GM06990 (cell line): ENCODE results near the gene SBK1.

Experiments
- DNase-seq: peaks from one replicate; pipeline ENCODE4 v3.0.0-alpha.2; 2011; ENCODE audit not compliant: insufficient read length; ENCODE audit errors: extremely low read depth
- H3K27me3 ChIP-seq: replicated peaks from 2 replicates; pipeline ENCODE4 v1.6.0; 2011; ENCODE audit warnings: low read length; ENCODE audit not compliant: control insufficient read depth, insufficient read depth
- H3K36me3 ChIP-seq: 2 replicates; pipeline ENCODE4 v1.5.1; 2011; ENCODE audit warnings: low read length; ENCODE audit not compliant: control insufficient read depth, insufficient read depth
- H3K4me3 ChIP-seq: replicated peaks from 2 replicates; pipeline ENCODE4 v1.5.1; 2011; ENCODE audit warnings: low read depth, mild to moderate bottlenecking, control low read depth, low read length
- TF ChIP-seq, protein P1 (sequence below): IDR thresholded peaks from 2 replicates; pipeline ENCODE4 v1.5.1; 2011; ENCODE audit warnings: low read length, control low read depth, mild to moderate bottlenecking, inconsistent platforms; ENCODE audit not compliant: insufficient read depth, poor library complexity, severe bottlenecking

Gene SBK1

DNA sequence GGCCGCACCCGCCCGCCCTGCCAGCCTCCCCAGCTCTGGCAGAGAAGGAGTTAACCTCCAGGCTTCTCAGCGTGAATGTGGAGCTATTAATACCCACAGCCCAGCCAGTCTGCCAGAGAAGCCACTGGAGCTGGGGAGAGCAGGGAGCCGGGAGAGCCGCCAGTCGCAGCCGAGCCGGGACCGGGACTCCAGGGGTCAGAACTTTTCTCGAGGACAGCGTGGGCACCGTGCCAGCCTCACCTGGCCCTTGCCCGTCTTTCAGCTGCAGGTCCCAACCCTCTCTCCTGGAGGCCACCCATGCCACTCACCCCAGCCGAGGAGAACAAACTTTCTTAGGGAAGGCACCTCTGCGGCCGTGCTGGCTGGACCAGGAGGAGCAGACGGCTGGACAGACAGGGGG lies 33.8 kb upstream of the SBK1 start:
- DNase-seq, result no peak
- H3K27me3 ChIP-seq, result peaks cover 4% of the 10 kb centered on the region

DNA sequence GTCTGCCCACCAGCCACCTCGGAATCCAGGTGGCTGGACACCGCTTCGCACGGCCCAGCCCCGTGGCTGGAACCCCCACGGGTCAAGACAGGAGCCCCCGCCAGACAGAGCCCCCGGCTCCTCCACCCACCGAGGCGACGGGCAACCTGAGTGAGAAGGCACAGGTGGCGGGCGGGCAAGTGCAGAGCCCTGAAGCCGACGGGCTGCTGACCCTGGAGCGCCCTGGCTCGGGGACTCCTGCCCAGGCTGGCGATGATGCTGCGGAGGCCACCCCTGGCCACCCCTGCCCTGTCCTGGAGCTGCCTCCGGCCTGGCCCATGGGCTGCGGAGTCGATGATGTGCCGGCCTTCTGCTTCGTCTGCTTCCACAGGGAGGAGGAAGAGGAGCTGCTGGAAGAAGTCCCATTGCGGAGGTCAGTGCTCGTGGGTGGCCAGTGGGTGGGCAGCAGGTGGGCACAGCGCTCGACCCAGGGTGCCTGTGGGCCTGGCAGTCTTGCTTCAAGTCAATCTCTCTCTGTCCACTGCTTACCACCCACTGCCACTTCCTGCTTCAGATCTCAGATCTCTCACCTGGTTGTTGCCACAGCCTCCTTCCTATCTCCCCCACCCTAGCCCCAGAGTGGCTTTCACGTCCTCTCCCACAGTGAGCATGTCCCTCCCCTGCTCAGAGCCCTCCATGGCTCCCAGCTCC lies 33.1 kb upstream of the SBK1 start:
- Histone ChIP-seq H3K36me3 (no peaks in the 10 kb centered on the region), H3K27me3 (peaks cover 4% of the 10 kb centered on the region), H3K4me3 (no peak overlapping the region)
- DNase-seq, result no peak
- TF ChIP-seq, protein P1, sequence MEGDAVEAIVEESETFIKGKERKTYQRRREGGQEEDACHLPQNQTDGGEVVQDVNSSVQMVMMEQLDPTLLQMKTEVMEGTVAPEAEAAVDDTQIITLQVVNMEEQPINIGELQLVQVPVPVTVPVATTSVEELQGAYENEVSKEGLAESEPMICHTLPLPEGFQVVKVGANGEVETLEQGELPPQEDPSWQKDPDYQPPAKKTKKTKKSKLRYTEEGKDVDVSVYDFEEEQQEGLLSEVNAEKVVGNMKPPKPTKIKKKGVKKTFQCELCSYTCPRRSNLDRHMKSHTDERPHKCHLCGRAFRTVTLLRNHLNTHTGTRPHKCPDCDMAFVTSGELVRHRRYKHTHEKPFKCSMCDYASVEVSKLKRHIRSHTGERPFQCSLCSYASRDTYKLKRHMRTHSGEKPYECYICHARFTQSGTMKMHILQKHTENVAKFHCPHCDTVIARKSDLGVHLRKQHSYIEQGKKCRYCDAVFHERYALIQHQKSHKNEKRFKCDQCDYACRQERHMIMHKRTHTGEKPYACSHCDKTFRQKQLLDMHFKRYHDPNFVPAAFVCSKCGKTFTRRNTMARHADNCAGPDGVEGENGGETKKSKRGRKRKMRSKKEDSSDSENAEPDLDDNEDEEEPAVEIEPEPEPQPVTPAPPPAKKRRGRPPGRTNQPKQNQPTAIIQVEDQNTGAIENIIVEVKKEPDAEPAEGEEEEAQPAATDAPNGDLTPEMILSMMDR, result no peak

More for the DNA sequence above, 33.8 kb upstream of the SBK1 start:
- H3K4me3 ChIP-seq, result no peak overlapping the region
- TF ChIP-seq, protein P1, result no peak
- no peaks in the 10 kb centered on the region for H3K36me3 ChIP-seq

DNA sequence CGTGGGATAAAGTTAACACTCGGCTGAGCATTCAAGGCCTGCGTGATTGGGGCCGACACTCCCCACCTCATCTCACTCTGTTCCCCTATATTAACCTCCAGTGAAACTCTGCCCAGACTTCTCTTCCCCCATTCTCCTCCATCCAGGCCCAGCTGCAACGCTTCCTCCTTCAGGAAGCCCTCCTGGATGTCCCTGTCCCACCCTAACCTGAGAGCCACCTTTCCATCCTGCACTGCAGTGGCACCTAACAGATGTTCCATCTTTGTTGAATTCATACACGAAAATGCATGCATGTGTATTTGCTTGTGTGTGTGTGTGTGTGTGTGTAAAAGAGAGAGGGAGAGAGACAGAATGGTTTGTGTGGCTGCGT lies 32.6 kb upstream of the SBK1 start:
- TF ChIP-seq, protein P1, result no peak
- no peak for DNase-seq
- no peak overlapping the region for H3K4me3 ChIP-seq
- no peaks in the 10 kb centered on the region for H3K36me3 ChIP-seq
- peaks cover 4% of the 10 kb centered on the region for H3K27me3 ChIP-seq

DNA sequence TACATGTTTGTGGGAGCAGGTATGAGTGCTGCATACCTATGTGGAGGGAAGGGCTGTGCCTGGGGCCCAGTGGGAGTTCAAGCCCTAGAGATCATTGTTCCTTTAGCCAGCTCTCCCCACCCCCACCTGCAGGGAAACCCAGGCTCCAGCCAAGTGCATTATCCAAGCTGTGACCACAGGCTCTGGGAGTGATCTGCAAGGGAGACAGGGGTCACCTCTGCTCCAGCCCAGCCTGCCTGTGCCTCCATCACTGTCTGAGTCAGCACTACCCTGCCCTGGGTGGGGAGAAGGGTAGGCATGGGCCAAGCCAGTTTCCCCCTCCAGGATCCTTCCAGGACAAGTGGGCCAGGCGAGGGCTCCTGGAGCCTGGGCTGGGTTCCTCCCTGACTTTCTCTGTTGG lies 32.1 kb upstream of the SBK1 start:
- H3K36me3 ChIP-seq, result no peaks in the 10 kb centered on the region
- peaks cover 4% of the 10 kb centered on the region for H3K27me3 ChIP-seq
- TF ChIP-seq, protein P1, result no peak

DNA sequence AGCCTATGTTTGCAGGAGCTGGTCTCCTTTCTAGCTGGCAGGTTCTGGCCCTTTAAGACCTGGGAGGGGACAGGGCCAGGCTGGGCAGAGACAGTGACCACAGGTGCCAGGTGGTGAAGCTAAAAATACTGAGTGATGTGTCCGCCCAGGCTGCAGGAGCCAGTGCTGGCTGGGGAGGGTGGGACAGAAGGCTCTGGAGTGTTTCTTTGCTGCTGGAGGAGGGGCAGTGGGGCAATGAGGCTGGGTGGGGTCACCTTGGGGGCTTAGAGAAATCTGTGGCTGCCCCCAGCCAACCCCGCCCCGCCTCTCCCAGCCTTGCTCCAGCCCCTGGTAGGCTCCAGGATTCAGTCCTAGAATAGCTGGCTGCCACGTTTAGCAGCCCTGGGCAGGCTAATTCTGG lies 30.4 kb upstream of the SBK1 start:
- no peak overlapping the region for H3K4me3 ChIP-seq
- no peaks in the 10 kb centered on the region for H3K36me3 ChIP-seq
- TF ChIP-seq, protein P1, result no peak
- no peak for DNase-seq
- H3K27me3 ChIP-seq, result peaks cover 4% of the 10 kb centered on the region

More for the DNA sequence above, 32.1 kb upstream of the SBK1 start:
- H3K4me3 ChIP-seq, result no peak overlapping the region
- no peak for DNase-seq

DNA sequence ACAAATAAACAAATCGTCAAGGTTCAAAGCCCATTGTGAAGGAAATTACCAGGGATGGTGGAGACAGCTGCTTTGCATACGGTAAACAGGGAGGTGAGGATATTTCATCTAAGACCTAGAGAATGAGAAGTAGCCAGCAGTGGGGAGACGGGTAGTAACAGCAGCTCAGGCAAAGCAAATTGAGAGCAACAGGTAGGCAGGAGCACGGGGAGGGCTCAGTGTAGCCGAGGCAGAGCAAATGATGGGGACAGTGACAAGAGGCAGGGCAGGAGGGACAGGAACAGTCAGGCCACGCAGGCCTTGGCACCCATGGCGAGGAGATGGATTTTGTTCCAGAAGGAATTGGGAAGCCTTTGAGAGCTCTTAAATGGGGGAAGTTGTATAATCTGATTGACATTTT lies 29.0 kb upstream of the SBK1 start:
- peaks cover 4% of the 10 kb centered on the region for H3K27me3 ChIP-seq
- no peak overlapping the region for H3K4me3 ChIP-seq
- no peaks in the 10 kb centered on the region for H3K36me3 ChIP-seq
- TF ChIP-seq, protein P1, result no peak
- DNase-seq, result no peak
